ENCODE results near the gene PANK3.
"Not testable (repeated sequence)": the region's sequence is repeated elsewhere in the genome, so short reads cannot be mapped to it uniquely, and the experiment has no call there.

The PANK3 gene

DNA sequence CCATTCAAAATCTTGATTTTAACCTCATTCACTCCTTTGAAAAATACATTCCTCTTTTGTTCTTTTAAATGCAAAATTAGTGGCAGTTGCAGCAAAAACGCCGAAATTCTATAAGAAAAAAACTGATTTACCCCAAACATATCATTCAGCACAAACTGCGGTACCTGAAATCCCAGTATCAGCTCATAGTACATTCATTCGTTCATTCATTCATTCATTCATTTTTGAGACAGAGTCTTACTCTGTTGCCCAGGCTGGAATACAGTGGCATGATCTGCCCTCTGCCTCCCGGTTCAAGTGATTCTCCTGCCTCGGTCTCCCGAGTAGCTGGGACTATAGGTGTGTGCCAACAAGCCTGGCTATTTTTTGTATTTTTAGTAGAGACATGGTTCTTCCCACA, 29.6 kb downstream of the PANK3 start:
- DNase-seq, result no peak

DNA sequence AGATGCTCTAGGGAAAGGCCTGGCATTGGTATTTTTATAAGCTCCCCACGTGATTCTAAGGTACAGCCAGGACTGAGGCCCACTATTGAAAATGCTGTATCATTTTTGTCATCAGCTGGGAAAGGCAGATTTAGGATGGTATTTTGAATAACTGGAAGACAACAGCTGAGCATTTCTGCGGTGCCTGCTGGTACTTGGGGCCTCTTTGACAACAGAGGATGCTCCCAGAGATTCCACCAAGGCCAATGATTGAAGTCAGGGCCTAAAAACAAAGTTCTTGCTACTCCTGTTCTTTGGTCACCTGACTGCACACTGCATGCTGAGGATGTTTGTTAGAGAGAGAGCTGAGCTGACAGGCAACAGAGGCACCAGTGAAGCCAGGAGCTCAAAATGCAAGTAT, 42.0 kb downstream of the PANK3 start:
- no peak for DNase-seq

DNA sequence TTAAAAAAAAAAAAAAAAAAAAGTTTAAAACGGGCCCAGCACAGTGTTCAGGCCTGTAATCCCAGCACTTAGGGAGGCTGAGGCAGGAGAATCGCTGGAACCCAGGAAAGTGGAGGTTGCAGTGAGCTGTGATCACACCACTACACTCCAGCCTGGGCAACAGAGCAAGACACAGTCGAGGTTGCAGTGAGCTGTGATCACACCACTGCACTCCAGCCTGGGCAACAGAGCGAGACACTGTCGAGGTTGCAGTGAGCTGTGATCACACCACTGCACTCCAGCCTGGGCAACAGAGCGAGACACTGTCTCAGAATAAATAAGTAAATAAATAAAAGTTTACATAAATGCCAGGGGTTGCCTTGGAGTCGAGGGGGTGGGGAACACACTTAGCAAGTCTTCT, 44.8 kb downstream of the PANK3 start:
- not testable (repeated sequence) for DNase-seq

DNA sequence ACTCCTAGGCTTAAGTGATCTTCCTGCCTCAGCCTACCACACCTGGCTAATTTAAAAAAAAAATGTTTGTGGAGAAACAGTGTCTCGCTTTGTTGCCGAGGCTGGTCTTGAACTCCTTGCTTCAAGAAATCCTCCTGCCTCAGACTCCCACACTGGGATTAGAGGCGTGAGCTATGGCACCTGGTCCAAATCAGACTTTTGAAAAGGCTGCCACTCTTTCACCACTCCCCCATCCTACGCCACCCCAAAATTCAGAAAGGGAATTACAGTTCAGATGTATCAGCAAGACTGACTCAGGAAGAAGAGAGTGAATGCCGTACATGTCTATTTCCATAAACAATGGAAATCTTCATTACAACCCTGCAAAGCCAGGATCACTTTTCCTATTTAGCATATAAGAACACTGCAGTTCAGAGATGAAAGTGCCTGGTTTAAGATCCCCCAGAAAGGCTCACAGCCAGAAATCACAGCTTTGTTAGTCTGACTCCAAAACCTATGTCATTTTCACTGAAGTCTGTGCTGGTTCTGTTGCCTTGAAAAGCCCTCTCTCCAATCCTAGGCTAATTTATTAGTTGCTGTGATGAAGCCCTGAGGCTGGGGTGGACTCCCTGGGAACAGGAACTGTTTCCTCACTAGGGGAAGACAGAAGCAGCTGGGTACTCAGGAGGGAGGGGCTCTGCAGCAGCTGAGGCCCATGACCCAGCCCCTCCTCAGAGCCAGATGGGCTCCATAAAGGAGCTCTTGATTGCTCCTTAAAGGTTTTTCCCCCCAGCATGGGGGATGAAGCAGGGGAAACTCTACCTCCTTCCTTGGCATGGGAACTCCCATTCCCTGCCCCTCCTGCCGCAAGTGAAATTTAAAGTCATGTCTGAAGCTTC, 46.9 kb downstream of the PANK3 start:
- no peak for DNase-seq

DNA sequence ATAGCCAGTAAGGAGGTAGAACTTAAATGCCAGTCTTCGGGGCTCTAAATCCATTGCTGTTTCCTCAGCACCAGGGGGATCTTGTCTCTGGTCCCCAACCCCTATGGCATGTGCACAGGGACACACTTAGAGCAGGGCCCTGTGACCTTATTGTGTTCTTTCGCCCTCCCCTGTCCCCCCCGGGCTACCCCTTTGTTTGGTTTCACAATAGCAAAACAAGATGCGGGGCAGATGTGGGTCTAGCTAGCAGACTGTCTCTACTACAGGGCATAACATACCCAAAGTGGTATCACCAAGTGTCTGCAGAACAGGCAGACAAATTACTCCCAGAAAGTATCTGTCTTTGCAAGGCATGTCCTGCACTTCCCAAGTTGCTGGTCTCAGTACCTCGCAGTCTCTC, 48.0 kb downstream of the PANK3 start:
- DNase-seq, result no peak

DNA sequence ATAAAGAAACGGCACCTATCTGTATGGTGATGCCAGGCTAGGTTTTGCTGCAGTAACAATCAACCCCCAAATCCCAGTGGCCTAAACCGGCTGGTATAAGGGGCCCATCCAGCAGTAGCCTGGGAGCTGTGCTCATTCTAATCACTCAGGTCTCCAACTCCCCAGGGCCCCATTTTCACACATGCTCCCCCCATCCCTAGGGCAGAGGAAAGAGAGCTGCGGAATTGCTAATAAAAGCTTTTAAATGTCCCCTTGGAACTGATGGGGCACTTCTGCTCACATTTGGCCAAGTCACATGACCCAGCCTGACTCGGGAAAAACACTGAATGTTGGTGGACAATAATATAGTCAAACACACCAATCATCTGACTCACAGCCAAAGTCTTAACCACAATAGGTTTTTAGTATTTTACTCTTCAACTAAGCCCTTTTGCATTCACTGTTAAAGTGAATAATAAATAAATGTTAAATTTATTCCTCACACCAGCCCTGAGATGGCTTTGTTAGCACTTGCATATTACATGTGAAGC, 48.5 kb downstream of the PANK3 start:
- no peak for DNase-seq

DNA sequence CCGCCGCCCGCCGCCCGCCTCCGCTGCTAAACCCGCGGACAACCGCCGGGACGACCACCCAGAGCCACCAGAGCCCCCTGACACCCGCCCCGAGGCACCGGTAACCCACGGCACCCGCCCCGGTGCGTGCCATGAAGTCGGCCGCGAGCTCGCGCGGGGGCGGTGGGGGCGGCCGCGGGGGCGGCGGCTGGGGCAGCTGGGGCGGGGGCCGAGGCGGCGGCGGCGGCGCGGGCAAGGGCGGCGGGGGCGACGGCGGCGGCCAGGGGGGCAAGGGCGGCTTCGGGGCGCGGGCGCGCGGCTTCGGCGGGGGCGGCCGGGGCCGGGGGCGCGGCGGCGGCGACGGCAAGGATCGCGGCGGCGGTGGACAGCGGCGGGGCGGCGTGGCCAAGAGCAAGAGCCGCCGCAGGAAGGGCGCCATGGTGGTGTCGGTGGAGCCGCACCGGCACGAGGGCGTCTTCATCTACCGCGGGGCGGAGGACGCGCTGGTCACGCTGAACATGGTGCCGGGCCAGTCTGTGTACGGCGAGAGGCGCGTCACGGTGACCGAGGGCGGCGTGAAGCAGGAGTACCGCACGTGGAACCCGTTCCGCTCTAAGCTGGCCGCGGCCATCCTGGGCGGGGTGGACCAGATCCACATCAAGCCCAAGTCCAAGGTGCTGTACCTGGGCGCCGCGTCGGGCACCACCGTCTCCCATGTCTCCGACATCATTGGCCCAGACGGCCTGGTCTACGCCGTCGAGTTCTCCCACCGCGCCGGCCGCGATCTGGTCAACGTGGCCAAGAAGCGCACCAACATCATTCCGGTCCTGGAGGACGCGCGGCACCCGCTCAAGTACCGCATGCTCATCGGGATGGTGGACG, 49.6 kb downstream of the PANK3 start:
- DNase-seq, result no peak

DNA sequence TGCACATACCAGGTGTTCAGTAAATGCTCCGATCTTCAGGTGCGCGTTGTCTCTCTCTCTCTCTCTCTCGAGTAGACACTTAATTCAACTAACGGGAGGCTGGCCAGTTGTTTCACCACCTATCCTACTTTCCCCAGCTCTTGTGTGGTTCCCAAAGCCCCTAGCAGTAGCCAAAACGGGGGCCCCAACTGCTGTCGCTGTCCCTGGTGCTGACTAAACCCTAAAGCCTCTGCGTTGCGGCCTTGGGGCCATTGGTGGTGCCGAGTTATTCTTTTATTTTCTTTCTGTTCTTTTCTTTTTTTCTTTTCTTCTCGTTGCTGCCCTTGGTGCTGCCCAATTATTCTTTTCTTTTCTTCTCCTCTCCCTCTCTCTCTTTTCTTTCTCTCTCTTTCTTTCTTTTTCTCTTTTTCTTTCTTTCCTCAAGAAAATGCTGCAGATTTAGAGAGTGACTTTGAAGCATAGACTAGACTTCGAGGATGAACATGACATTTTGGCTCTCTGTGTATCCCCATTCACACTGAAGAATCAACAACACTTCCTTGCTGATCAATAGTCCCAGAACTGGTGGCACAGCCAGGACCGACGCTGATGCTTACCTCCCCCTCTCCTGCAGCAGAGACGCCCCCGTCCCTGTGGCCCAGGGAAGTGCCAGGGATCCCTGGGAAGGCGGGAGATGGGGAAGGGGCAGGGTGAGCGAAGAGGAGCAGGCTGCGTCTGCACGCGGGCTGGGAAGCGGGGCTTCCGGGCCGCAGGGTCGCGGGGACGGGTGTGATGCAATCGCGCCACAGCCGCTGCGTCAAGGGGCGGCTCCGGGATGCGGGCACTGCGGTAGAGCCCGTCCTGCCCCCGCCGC, 50.4 kb downstream of the PANK3 start, which contains the start of gene FBLL1:
TSS of gene FBLL1 (plus strand) at position 785 of the 853 bp plus-strand sequence. CDS start 200 bp downstream, outside the sequence.
- DNase-seq, result no peak

DNA sequence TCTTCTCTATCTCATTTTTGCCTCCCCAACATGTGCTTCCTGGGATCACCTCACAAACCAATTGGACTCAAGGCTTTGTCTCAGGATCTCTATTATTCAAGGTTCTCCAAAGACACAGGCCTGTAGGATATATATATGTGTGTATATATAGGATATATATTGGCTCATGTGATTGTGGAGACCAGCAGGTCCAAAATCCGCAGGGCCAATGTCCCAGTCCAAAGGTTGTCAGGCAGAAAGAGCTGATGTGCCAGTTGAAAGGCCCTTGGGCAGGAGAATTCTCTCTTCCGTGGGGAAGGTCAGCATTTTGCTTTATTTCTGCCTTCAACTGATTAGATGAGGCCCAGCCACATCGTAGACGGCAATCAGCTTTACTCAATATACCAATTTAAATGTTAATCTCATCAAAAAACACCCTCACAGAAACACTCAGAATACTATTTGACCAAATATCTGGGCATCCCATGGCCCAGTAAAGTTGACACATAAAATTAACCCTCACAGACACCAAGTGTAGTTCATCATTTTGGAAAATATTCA, 51.3 kb downstream of the PANK3 start:
- DNase-seq, result no peak

DNA sequence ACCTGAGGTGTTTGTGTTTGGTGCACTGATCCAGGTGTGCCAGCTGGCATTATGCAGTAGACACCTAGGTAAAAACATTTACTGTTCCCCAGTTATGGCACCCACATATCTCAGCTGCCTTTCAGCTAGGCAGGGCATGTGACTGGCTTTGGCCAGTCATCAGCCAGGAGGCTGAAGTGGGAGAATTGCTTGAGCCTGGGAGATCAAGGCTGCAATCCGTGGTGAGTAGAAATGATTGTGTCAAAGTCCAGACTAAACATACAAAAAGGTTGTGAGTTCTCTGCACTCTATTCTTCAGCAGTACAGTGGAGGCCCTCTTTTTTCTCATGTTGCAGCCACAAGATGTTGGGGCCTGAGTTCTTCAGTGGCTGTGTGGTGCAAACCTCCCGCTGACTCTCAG, 53.3 kb downstream of the PANK3 start:
- DNase-seq, result no peak

DNA sequence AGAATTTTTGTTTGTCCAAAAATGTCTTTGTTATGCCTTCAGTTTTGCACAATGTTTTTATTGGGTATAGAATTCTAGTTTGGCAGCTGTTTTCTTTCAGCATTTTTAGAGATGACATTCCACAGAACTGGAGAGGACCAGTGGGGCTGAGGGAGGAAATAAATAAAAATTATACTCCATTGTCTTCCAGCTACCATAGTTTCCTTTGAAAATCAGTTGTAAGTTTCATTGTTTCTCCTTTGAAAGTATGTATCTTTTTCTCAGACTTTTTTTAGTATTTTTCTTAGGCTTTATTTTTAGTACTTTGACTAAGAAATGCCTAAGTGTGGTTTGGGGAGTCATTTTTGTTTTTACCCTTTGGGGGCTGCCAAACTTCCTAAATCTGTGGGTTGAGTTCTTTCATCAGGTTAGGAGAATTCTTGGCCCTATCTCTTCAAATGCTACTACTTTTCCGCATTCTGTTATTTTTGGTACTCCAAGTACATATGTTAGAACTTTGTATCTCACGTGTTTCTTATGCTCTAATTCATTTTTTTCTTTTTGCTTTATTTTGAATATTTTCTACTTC, 65.2 kb downstream of the PANK3 start:
- no peak for DNase-seq

DNA sequence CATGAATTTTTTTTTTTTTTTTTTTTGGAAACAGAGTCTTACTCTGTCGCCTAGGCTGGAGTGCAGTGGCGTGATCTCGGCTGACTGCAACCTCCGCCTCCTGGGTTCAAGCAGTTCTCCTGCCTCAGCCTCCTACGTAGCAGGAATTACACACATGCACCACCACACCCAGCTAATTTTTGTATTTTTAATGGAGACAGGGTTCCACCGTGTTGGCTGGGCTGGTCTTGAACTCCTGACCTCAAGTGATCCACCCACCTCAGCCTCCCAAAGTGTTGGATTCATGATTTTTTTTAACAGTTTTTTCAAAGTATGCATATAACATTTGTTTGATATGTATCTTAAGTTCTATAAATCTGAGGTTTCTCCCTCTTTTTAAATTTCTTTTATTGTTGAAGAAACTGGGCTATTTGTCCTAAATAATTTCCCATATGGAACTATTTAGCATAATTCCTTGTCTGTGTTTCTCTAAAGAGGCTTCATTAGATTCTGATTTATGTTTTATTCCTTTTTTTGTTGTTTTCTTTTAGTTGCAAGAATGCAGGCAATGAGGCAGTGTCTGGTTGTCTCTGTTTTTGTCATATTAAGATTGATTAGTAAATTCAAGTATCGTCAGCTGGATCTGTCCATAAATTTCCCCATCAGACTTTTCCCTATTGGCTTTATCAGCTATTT, 76.5 kb downstream of the PANK3 start:
- DNase-seq, result no peak

Measured in CD4-positive, alpha-beta T cell treated with Interleukin-4 for 4 hours (primary cell).